H4 (cell line): ENCODE measurements around the gene FOXP1. TPM values are rescaled to one million over a fixed set of nuclear protein-coding genes. Genes with fewer than 3 reads are reported as not detected.

Experiments used
- DNase-seq: peaks from one replicate; pipeline ENCODE4 v3.0.0-alpha.2; 2015; ENCODE audit warnings: low spot score
- total RNA-seq: library from RNA; depleted of rRNA; stranded (reverse); fragments of >200 nt; shearing (Covaris generic); gene quantifications from 2 replicates; pipeline ENCODE4 v1.2.3, GENCODE V29; 2014

FOXP1 gene
- total RNA-seq, 1 experiment from 2014 or later = 15.9 TPM

DNA sequence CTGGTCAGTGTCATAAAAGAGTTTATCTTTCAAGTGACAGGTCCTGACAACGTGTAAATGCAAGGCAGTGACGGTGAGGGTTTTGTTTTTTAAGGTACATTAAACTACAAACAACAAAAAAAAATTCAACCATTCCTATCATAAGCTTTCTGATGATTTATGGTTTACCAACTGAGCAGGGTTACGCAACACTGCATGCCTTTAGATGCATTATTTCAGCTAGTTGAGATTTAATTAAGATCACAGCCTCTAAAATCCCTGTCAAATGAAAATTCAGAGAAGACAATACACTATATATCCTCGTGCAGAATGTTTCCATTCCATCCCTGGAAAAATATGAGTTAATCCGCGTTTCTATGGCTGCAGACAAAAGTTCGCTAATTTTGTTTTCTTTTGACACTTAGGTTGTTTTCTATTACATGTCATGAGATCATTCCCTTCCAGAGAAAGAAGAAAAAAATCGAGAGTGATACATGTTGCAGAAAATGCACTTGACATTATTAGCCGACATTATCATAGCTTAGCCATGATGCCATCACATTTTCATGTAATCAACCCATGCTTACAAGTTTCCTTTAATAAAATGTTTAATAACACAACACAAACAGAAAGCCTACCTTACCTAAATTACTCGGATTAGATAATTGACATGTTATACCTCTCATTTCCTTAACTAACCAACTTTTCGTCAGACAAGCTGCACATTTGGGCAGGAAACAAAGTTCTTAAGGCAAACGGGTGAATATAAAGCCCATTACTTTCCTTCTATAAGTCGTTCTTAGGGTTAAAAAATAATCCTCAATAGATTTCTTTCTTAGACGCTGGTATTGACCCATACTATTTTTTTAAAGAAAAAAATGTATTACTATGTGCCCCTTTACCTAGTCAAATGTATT, 521.2 kb downstream of the FOXP1 start:
- DNase-seq = no peak

DNA sequence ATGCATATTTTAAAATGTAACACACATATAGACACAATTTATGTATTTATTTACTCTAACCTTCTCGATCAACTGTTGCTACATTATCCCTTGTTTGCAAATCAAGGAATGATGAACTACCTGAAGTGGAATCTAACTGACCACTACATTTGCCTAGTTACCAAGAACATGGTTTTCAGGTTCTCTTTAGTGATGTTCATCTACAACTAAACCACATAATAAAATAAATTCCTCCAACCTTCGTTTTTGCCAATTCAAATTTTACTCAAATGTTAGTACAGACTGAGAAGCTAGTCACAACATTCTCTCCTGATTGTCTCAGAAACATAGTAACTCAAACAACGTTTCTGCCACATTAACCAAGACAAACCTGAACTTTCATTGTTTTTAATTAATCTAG, 521.9 kb downstream of the FOXP1 start:
- no peak for DNase-seq

DNA sequence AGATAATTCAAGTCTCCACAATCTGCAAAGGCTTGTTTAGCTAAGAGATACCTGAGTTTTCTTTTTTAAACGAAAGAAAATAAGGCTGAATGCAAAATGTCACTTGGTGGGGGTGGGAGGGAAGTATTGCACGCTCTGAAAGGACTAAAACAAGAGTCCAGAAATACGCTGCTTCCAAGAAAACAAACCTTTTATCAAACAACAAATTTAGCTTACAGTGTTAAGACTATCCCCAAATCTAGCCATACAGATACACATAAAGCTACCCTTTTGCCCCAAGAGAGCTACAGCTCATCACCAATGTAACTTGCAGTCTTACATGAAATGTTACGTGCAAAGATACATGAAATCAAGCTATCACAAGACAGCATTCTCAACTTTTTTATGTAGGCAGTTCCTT, 522.5 kb downstream of the FOXP1 start:
- DNase-seq = no peak

DNA sequence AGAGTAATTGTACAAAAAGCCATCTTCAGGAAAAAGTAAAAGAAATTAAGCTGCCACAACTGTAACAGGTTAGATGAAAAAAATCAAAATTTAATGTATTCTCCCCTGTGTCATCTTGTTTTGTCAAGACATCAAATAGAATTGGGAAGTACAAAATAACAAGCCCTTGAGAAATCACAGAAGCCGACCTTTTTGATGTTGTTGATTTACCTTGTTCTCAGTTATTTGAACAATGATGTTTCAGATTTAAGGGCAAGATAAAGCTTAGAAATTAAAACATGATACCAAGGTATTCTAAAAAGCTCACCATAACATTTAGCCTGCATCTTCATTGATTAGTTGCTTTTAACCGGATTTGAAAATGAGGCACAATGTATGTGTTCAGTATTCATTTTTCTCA, 523.0 kb downstream of the FOXP1 start:
- no peak for DNase-seq

- no peak for DNase-seq
Observed at GRCh38 chr3:71057526-71057894, 526.0 kb downstream of the FOXP1 start.

DNA sequence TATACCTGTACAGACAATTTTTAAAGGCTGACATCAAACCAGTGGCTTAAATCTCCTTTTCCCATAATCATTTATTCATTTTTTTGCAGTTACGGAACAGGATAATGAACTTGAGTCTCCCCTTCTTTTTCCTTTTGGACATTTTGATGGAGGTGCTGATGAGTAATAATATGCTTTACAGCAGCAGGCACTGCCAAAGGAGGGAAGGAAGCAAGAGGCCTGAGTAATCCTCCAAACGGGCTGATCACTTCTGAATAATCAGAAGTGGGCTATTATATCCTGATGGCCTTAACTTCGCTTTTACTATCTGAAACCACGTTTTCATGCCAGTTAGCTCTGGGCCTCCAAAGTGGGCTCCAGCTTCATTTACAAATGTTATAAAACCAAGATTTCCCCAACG, 527.2 kb downstream of the FOXP1 start:
- no peak for DNase-seq

DNA sequence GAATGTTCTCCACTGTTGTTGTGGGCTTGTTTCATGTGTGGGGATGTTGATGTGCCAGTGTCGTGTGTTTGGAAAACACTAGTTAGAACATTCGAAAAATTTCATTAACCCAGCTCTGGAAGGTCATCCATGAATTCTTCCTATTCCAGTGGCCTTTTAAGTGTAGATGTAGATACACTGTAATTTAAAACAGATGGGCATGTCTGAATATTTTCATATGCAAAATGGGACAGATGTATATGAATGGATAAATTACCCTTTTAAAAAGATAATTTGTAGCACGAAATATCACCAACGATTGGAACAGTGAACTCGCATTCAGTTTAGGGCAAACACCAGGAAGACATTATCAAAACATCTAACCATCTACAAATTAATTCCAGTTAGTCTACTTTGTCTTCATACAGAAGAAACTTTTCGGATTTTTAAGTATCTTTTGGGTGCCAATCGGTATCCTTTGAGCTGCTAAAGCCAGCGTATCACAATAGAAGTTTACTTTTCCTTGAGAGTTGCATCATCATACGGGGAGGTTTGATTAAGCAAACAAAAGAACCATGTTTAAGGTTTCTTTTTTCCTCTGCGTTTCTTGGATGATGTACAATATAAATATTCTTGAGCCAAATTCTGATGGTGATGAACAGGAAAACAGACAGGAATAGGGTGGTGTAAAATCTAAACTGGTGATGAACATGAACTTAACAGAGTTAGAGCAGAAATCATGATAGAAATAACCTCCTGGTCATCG, 528.1 kb downstream of the FOXP1 start:
- DNase-seq = peak; percentile 8

DNA sequence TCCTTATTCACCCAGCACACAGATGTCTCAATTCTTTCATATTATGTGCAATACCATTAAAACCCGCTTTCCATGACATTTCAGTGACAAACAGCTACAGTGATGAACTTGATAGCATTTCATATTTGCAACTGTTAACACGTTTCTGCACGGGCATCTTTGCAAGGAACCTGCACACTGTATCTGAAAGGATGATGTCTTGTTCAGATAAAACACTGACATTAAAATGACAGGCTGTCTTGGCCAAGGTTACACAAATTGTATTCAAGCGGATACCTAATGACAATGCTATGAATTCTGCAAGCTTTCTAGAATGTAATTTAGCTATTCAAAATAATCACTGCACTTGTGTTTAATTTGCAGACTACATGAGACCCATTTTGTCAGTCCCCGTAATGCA, 529.2 kb downstream of the FOXP1 start:
- DNase-seq = no peak

GRCh38 chr3:71053495-71053894, 530.0 kb downstream of the FOXP1 start:
- DNase-seq = no peak

DNA sequence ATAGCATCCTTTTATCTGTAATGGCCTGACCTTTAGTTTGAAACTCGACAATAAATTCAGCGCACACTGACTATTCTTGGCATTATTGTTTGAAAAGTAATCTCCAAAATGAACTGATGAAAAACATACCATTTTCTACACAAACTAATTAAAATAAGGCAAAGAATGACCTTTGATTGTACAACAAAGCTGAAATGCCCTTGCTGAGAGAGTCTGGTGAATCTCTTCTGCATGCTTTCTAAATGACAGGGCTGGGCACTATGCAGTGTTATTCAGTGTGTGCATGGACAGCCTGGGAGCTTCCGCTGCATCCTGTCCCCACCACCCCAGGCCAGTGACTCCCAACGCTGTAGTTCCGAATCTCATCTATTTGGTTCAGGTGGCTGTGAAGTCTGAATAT, 530.8 kb downstream of the FOXP1 start:
- no peak for DNase-seq

- no peak for DNase-seq
Observed at GRCh38 chr3:71051893-71052687, 531.4 kb downstream of the FOXP1 start.

DNA sequence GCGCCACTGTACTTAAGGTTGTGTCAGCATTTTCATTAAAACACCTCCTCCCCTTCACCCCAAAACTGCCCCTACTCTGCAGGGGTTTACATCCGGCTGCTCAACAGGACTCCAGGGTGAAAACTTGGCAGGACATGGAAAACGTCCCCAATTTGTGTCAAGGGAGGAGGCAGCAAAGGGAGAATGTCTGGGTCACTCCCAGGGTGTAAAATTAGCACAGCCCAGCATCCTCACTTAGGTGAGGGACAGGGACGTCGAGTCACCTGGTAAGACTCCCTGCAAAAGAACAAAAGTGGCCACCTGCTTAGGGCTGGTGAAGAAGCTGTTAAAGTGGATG, 532.3 kb downstream of the FOXP1 start:
- DNase-seq = no peak

DNA sequence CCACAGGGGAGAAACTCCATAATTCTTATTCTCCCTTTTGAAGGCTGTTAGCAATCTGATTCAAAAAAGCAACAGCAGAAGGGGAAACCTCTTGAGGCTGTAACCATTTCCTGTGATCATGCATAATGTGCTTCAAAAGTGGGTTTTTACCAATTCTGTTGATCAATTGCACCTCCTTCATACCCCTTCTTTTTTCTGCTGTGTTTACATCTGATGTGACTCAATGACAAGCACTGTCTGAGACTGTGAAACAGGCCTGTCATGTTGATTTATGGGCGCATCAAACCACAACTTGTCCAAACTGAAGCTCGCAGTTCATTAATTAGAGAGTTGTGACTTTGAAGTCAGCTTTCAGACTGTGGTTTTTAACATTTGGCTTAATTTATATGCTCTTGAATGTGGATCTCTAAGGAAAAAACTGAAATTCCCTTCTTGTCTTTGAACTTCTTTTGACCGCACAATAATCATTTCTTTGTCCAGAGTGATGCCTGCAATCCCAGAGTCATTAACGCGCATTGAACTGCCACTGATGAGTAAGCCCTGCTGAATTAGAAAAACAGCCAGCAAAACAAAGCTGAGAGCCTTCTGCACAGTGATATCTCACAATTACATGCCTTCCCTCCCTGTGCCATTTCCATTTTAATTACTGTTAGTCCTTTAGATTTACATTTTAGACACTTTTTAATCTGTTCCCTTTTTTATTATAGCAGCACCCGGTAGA, 532.8 kb downstream of the FOXP1 start:
- no peak for DNase-seq

DNA sequence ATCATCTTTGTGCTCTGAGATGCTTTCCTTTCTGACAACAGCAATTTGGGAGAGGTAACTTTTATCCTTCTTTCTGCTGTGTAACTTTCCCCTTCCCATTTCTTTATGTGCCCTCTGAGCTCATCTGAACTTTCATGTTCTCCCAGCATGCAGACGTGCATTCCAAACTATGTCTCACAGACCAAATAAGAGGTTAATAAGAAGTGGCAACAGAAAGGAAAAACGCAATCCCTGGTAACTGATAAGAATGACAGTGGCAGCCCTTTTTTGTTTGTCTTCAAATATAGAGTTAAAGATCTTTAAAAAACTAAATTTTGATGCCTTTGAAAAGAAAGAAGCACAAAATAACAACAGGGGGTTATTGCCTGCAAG, 533.4 kb downstream of the FOXP1 start:
- DNase-seq = no peak

GRCh38 chr3:71048948-71049347, 534.6 kb downstream of the FOXP1 start:
- no peak for DNase-seq

DNA sequence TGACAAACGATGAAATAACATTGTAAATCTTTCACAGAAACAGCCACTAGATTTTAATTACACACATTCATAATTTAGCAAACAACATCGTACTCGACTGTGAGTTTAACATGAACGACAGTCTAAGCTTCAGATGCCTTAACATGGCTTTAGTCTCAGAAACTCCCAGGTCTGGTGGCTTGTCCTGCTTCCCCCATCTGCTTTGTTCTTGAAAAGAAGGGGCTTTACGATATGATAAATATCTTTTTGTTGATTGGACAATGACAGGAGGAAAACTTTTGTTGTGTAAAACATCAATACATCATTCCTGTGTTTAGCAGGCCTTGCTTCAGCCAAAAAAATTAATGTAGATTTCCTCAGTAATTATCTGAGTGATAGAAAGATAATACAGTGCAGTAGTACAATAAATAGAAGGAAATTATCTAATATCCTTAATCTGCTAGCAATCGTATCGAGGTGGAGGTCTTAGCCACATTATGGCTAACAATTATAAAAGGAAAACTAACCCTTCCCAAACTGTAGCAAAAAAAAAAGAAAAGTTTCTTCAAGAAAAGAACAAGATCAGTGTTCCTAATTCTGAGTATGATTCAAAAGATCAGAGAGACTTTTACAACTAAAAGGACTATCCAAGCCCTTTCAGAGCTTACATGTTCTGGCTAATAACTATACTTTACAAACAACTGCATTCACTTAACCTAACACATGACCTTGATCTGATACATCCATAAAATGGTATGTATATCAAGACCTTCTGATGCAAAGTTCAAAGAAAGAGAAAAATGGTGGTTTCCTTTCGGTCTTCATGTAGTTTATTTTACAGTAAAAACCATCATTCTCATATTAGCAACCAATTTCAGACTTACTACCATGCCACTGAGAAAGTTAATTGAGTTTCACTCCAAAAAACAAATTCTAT, 535.7 kb downstream of the FOXP1 start:
- no peak for DNase-seq

GRCh38 chr3:71046791-71047190, 536.7 kb downstream of the FOXP1 start:
- no peak for DNase-seq

DNA sequence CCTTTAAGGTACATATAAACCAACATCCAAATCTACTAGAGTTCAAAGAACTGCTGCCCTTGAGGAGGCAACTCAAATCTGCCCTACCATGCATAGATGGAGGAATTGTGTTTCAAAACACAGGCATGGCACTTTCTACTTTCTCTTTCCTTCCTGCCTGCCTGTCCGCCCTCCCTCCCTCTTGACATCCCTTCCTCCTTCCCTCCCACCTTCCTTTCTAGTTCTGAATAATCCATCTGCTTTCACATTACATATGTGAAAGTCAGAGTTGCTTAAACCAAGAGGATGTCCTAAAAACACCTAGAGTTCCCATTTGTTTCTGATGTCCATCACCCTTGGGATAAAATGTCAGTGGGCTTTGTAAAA, 537.6 kb downstream of the FOXP1 start:
- DNase-seq = no peak

GRCh38 chr3:71045212-71045916, 538.2 kb downstream of the FOXP1 start:
- no peak for DNase-seq

GRCh38 chr3:71042759-71043158, 540.8 kb downstream of the FOXP1 start:
- DNase-seq = no peak
